Measurements from ENCODE around the gene PDRG1.

PDRG1 gene

GRCh38 chr20:31901615-31902014 lies 50.2 kb downstream of the PDRG1 start:
- no peak for DNase-seq (ENCODE audit: low read depth)
- Histone ChIP-seq H3K27me3 (replicated peaks; ENCODE audit: control insufficient read depth, insufficient read depth, low read length) (peaks cover 27% of the 10 kb centered on the region), H3K4me1 (ENCODE audit: control insufficient read depth, insufficient read depth, low read length) (no peaks in the 10 kb centered on the region), H3K36me3 (ENCODE audit: control insufficient read depth, insufficient read depth, low read length, severe bottlenecking) (no peaks in the 10 kb centered on the region), H3K9me3 (ENCODE audit: control insufficient read depth, low read length) (no peaks in the 10 kb centered on the region), H3K9ac (ENCODE audit: low read length) (no peak overlapping the region), H3K4me3 (ENCODE audit: low read length) (no peak overlapping the region)

GRCh38 chr20:31897541-31897940 lies 54.3 kb downstream of the PDRG1 start:
- H3K4me3 ChIP-seq (ENCODE audit: low read length), result no peak overlapping the region
- no peaks in the 10 kb centered on the region for H3K36me3 ChIP-seq (ENCODE audit: control insufficient read depth, insufficient read depth, low read length, severe bottlenecking)
- no peaks in the 10 kb centered on the region for H3K9me3 ChIP-seq (ENCODE audit: control insufficient read depth, low read length)
- H3K4me1 ChIP-seq (ENCODE audit: control insufficient read depth, insufficient read depth, low read length), result peaks cover 11% of the 10 kb centered on the region
- no peak overlapping the region for H3K9ac ChIP-seq (ENCODE audit: low read length)
- DNase-seq (ENCODE audit: low read depth), result no peak
- H3K27me3 ChIP-seq (replicated peaks; ENCODE audit: control insufficient read depth, insufficient read depth, low read length), result peaks cover 17% of the 10 kb centered on the region

- Histone ChIP-seq H3K27me3 (replicated peaks; ENCODE audit: control insufficient read depth, insufficient read depth, low read length) (peaks cover 12% of the 10 kb centered on the region), H3K9me3 (ENCODE audit: control insufficient read depth, low read length) (no peaks in the 10 kb centered on the region), H3K36me3 (ENCODE audit: control insufficient read depth, insufficient read depth, low read length, severe bottlenecking) (no peaks in the 10 kb centered on the region), H3K4me3 (ENCODE audit: low read length) (no peak overlapping the region), H3K4me1 (ENCODE audit: control insufficient read depth, insufficient read depth, low read length) (peaks cover 11% of the 10 kb centered on the region), H3K9ac (ENCODE audit: low read length) (no peak overlapping the region)
- no peak for DNase-seq (ENCODE audit: low read depth)
Measured at GRCh38 chr20:31896049-31896448, 55.8 kb downstream of the PDRG1 start.

GRCh38 chr20:31894980-31895675 lies 56.7 kb downstream of the PDRG1 start:
- Histone ChIP-seq H3K9me3 (ENCODE audit: control insufficient read depth, low read length) (no peaks in the 10 kb centered on the region), H3K4me3 (ENCODE audit: low read length) (no peak overlapping the region), H3K9ac (ENCODE audit: low read length) (peak overlapping the region; percentile 58), H3K27me3 (replicated peaks; ENCODE audit: control insufficient read depth, insufficient read depth, low read length) (peaks cover 12% of the 10 kb centered on the region), H3K36me3 (ENCODE audit: control insufficient read depth, insufficient read depth, low read length, severe bottlenecking) (no peaks in the 10 kb centered on the region), H3K4me1 (ENCODE audit: control insufficient read depth, insufficient read depth, low read length) (peaks cover 11% of the 10 kb centered on the region)
- peak; percentile 78 for DNase-seq (ENCODE audit: low read depth)
